GM12872 (cell line): ENCODE data around the gene LAMC3.

Experiments
- TF ChIP-seq, protein P1 (sequence below): IDR thresholded peaks from 3 replicates; pipeline ENCODE4 v1.5.1; 2011; ENCODE audit warnings: low read depth, mild to moderate bottlenecking, low read length, moderate library complexity; ENCODE audit not compliant: insufficient read depth

Gene LAMC3

GRCh38 chr9:131024978-131025868, 16.2 kb downstream of the LAMC3 start:
- TF ChIP-seq, protein P1, sequence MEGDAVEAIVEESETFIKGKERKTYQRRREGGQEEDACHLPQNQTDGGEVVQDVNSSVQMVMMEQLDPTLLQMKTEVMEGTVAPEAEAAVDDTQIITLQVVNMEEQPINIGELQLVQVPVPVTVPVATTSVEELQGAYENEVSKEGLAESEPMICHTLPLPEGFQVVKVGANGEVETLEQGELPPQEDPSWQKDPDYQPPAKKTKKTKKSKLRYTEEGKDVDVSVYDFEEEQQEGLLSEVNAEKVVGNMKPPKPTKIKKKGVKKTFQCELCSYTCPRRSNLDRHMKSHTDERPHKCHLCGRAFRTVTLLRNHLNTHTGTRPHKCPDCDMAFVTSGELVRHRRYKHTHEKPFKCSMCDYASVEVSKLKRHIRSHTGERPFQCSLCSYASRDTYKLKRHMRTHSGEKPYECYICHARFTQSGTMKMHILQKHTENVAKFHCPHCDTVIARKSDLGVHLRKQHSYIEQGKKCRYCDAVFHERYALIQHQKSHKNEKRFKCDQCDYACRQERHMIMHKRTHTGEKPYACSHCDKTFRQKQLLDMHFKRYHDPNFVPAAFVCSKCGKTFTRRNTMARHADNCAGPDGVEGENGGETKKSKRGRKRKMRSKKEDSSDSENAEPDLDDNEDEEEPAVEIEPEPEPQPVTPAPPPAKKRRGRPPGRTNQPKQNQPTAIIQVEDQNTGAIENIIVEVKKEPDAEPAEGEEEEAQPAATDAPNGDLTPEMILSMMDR = no peak

DNA sequence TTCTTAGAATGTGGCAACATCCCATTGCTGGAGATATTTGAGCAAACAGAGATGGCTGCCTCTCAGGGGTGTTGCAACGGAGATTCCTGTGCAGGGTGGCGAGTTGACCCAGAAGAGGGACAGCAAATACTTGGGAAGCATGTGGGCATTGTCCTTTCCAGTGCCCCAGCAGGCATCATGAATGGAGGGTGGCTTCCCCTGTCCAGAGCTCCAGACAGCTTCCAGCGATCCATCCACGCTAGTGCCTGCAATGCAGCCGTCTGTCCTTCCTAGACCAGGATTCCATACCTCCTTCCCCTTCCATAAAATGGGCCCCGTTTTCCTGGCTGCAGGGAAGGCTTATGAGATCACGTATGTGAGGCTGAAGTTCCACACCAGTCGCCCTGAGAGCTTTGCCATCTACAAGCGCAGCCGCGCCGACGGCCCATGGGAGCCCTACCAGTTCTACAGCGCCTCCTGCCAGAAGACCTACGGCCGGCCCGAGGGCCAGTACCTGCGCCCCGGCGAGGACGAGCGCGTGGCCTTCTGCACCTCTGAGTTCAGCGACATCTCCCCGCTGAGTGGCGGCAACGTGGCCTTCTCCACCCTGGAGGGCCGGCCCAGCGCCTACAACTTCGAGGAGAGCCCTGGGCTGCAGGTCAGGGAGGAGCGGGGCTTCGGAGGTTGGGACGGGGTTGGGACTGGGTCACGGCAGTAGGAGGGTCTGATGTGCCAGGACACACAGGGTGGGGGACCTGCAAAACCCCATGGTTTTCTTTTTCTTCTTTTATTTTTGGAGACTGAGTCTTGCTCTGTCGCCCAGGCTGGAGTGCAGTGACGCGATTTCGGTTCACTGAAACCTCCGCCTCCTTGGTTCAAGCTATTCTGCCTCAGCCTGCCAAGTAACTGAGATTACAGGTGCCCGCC, 17.2 kb downstream of the LAMC3 start:
- TF ChIP-seq, protein P1 = no peak

DNA sequence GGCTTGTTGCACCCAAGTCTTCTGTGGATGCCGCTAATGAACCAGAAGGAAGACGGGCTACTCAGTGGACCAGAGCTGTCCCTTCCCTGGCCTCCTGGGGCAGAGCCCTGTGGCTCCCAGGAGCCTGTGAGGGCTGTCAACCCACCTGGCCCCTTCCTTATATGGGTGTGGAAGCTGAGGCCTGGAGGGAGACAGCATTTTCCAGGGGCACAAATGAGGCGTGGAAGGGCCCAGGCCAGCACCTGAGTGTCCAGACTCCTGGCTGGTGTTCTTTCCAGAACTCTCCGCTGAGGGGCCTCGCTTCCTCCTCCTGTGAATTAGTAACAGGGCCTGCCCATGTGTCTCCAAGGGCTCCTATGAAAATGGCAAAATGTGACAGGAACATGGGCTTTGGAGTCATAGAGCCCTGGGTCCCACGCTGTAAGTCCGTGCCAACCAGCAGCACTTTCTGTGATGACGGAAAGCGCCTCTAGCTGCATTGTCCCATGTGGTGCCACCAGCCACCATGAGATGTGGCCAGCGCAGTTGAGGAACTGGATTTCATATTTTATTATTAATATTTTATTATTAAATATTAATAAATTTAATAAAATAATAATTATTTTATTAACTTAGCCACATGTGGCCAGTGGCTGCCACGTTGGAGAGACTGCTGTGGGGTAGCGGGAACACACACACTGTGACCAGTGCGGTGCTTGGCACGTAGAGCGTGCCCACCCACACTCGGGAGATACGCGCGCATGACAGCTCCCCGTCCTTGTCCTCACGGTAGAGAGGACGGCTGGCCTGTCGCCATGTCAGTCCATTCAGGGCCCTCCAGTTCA, 18.3 kb downstream of the LAMC3 start:
- TF ChIP-seq, protein P1 = no peak

DNA sequence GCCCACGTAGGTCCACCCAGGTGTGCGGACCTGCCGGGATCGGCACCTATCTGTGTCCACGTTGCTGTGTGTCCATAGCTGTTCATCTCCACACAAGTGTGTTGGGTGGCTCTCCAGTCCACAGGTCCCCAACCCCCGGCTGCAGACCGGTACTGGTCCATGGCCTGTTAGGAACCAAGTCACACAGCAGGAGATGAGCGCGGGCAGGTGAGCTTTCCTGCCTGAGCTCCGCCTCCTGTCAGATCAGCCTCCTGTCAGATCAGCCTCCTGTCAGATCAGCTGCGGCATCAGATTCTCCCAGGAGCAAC, 18.9 kb downstream of the LAMC3 start:
- TF ChIP-seq, protein P1 = no peak

DNA sequence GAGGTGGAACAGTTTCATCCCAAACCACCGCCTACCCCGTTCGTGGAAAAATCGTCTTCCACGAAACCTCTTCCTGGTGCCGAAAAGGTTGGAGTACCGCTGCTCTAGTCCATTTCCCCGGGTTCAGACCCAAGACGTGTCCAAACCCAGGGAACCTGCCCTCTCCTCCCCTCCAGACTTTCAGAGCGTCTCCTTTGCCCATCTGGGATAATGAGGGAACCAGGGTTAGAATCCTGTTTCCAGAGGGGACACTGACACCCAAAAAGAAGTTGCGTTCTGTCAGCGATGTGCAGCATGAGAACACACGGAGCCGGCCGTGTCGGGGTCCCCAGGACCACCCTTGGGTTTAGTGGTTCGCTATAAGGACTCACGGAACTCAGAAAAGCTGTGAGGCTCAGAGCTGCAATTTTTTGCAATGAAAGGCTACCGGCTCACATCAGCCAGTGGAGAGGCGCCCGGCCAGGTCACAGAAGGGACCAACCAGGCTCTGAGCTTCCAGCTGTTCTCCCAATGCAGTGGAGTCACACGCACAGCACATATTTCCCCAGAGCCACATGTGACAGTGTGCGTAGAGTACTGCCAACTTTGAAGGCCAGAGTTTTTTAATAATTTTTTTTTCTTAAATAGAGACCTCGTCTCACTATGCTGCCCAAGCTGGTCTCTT, 19.4 kb downstream of the LAMC3 start:
- TF ChIP-seq, protein P1 = no peak

DNA sequence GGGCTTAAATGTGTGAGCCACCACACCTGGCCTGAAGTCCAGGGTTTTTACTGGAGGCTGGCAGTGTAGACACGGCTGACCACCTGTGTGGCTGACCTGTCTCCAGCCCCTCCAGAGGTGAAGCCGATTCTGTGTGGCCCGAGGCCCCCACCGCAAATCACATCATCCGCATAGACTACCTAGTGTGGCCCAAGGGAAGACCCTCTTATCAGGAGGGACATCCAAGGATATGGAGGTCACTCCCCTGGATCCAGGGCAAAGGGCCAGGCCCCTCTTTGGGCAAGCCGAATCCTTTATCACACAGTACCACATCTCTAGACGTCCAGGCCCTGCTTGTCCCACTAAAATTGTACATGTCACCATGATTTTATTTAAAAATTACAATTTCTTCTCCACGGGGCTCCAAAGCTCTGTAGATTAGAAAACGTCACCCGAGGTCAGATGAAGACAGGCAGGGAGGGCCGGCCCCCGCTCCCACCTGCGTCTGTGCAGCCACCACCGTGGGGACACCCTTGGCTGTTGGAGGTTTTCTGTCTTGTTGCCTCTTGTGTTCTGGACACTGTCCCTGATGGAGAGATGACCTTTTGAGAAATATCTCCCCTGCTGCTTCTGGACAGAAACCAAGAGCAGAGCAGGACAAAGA, 20.1 kb downstream of the LAMC3 start:
- TF ChIP-seq, protein P1 = no peak
